ENCODE measurements around the gene DTNB. TPM values are rescaled to one million over a fixed set of nuclear protein-coding genes. Genes with fewer than 3 reads are reported as not detected.

Gene DTNB
- total and polyA plus RNA-seq, 2 donors (not counting 3 experiments of a cell fraction or from before 2014, with no cell fraction given): 11.5 to 17.0 TPM

DNA sequence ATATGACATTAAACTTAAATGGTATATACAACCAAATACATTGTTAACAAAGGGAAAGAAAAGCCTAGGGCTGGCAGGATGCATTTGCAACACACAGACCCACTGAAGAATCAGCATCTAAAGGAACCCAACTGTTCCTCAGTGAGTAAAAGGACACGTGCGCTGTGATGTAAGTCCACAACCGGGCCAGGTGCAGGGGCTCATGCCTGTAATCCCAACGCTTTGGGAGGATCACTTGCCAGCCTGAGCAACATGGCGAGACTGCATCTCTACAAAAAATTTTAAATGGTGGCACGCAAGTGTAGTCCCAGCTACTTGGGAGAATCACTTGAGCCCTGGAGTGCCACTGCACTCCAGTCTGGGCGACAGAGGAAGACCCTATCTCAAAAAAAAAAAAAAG lies 3.9 kb downstream of the DTNB start:
- peaks cover 8% of the 10 kb centered on the region for H3K4me1 ChIP-seq (ENCODE audit: control insufficient read depth, extremely low read depth, insufficient read depth, low read length)
- H3K9me1 ChIP-seq (replicated peaks; ENCODE audit: control insufficient read depth, extremely low read depth, insufficient read depth, low read length): no peaks in the 10 kb centered on the region
- TF ChIP-seq POLR2A (IDR thresholded peaks at IDR 0.05; ENCODE audit: low read depth, low read length) (no peak), EZH2 (IDR thresholded peaks at IDR 0.05; ENCODE audit: borderline replicate concordance, low read depth, low read length, severe bottlenecking) (no peak), POLR2AphosphoS5 (IDR thresholded peaks at IDR 0.05; ENCODE audit: insufficient read depth, low read depth, low read length) (no peak), FOS (IDR thresholded peaks at IDR 0.05; ENCODE audit: borderline replicate concordance, insufficient read depth, low read length) (no peak), JUN (IDR thresholded peaks at IDR 0.05; ENCODE audit: borderline replicate concordance, insufficient read depth, insufficient read length, low read depth) (no peak), GATA2 (IDR thresholded peaks at IDR 0.05; ENCODE audit: insufficient read depth, insufficient read length, low read depth, low read length) (no peak), MYC (IDR thresholded peaks at IDR 0.05; ENCODE audit: low read depth, low read length) (no peak)
- TF ChIP-seq, protein P1, sequence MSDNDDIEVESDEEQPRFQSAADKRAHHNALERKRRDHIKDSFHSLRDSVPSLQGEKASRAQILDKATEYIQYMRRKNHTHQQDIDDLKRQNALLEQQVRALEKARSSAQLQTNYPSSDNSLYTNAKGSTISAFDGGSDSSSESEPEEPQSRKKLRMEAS (IDR thresholded peaks at IDR 0.05; ENCODE audit: insufficient read depth, insufficient read length): no peak
- TF ChIP-seq, protein P2, sequence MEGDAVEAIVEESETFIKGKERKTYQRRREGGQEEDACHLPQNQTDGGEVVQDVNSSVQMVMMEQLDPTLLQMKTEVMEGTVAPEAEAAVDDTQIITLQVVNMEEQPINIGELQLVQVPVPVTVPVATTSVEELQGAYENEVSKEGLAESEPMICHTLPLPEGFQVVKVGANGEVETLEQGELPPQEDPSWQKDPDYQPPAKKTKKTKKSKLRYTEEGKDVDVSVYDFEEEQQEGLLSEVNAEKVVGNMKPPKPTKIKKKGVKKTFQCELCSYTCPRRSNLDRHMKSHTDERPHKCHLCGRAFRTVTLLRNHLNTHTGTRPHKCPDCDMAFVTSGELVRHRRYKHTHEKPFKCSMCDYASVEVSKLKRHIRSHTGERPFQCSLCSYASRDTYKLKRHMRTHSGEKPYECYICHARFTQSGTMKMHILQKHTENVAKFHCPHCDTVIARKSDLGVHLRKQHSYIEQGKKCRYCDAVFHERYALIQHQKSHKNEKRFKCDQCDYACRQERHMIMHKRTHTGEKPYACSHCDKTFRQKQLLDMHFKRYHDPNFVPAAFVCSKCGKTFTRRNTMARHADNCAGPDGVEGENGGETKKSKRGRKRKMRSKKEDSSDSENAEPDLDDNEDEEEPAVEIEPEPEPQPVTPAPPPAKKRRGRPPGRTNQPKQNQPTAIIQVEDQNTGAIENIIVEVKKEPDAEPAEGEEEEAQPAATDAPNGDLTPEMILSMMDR (IDR thresholded peaks at IDR 0.05; ENCODE audit: extremely low read depth in 1 of 2, insufficient read depth in 1 of 2, low read depth in 1 of 2, low read length in 2 of 2): no peak
- no peak overlapping the region for H3K9ac ChIP-seq (replicated peaks; ENCODE audit: extremely low read depth, insufficient read depth, low read length)
- no peak overlapping the region for H3K4me2 ChIP-seq (ENCODE audit: insufficient read depth, low read length)
- no peak overlapping the region for H3K4me3 ChIP-seq (replicated peaks in 1 of 3; ENCODE audit: insufficient read depth in 1 of 3, low read depth in 1 of 3, low read length in 3 of 3)
- BruUV-seq (replicated peaks): no TSS peak
- no peaks in the 10 kb centered on the region for H3K9me3 ChIP-seq (replicated peaks; ENCODE audit: control insufficient read depth, insufficient read depth, low read length)
- dilution Hi-C loops (cut with MboI; ENCODE audit: extremely low pct_ligation_motif_present, low sequenced_read_pairs) (no loop called here), intact Hi-C loops (cut with micrococcal nuclease) (no loop called here)
- FAIRE-seq (no peak), DNase-seq (ENCODE audit: low read depth, low spot score) (no peak)
- no peaks in the 10 kb centered on the region for H3K27me3 ChIP-seq (ENCODE audit: control insufficient read depth in 2 of 2, insufficient read depth in 2 of 2, low read length in 2 of 2)
- H3K27ac ChIP-seq (ENCODE audit: insufficient read depth, low read depth, low read length): no peak overlapping the region
- POLR2A ChIA-PET: interaction anchor here (0.7 kb wide), 1 partner anchor 45 kb away, joined by 3 read pairs; no protein-coding TSS in a partner anchor
- CTCF ChIA-PET: no interaction called here
- H3K36me3 ChIP-seq (ENCODE audit: control insufficient read depth in 2 of 2, extremely low read depth in 1 of 2, insufficient read depth in 2 of 2, low read length in 2 of 2): no peaks in the 10 kb centered on the region
- no peak overlapping the region for H2AFZ ChIP-seq (ENCODE audit: low read depth, low read length)
- peaks cover 2% of the 10 kb centered on the region for H3K79me2 ChIP-seq (ENCODE audit: control insufficient read depth, insufficient read depth, low read length)
- H4K20me1 ChIP-seq (replicated peaks; ENCODE audit: control insufficient read depth, extremely low read depth, insufficient read depth, low read length): no peaks in the 10 kb centered on the region
